ENCODE data around the gene CSF1. TPM values are rescaled to one million over a fixed set of nuclear protein-coding genes. Genes with fewer than 3 reads are reported as not detected.
A peak's percentile ranks its signal among the peaks of the same experiment; 100 is the strongest.

CSF1 gene
- total RNA-seq, 4 donors from 2014 or later = 8.9 to 49.5 (median 26.6) TPM

- H3K27me3 ChIP-seq = no peaks in the 10 kb centered on the region
- H3K4me1 ChIP-seq = peaks cover 0 to 24% (median 0%) of the 10 kb centered on the region in 4 donors
- no peaks in the 10 kb centered on the region for H3K9me3 ChIP-seq
- no peaks in the 10 kb centered on the region for H3K36me3 ChIP-seq
- TF ChIP-seq, protein P1, sequence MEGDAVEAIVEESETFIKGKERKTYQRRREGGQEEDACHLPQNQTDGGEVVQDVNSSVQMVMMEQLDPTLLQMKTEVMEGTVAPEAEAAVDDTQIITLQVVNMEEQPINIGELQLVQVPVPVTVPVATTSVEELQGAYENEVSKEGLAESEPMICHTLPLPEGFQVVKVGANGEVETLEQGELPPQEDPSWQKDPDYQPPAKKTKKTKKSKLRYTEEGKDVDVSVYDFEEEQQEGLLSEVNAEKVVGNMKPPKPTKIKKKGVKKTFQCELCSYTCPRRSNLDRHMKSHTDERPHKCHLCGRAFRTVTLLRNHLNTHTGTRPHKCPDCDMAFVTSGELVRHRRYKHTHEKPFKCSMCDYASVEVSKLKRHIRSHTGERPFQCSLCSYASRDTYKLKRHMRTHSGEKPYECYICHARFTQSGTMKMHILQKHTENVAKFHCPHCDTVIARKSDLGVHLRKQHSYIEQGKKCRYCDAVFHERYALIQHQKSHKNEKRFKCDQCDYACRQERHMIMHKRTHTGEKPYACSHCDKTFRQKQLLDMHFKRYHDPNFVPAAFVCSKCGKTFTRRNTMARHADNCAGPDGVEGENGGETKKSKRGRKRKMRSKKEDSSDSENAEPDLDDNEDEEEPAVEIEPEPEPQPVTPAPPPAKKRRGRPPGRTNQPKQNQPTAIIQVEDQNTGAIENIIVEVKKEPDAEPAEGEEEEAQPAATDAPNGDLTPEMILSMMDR (IDR thresholded peaks at IDR 0.05) = peak in 1 of 6 experiments; percentile 13
- no peak for TF ChIP-seq POLR2A (IDR thresholded peaks at IDR 0.05)
- no peak for DNase-seq
- no peak overlapping the region for H3K4me3 ChIP-seq
- peak overlapping the region in 3 of 4 donors; percentile 3 to 38 (median 28) for H3K27ac ChIP-seq
Observed at GRCh38 chr1:109959974-109960744, 49.5 kb downstream of the CSF1 start.

DNA sequence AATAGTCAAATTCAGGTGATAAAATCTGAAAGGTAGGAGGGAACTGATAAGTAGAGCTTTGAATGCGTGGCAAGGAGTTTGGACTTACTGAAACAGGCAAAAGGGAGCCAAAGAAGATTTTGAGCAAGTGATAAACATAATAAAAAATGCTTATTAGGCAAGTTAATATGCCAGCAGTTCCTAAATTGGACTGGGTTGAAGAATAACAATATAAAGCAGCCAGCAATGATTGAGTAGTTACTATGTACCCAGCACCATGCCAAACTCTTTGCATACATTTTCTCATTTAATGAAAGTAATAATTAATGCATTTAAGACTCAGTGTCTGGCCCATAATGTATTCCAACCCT is 50.1 kb downstream of the CSF1 start:
- no peak for DNase-seq
- no peaks in the 10 kb centered on the region for H3K27me3 ChIP-seq
- H3K4me3 ChIP-seq = no peak overlapping the region
- TF ChIP-seq, protein P1 (IDR thresholded peaks at IDR 0.05) = no peak
- TF ChIP-seq POLR2A (IDR thresholded peaks at IDR 0.05) = no peak
- peak overlapping the region in 1 of 4 donors; percentile 28 for H3K27ac ChIP-seq
- peaks cover 0 to 24% (median 0%) of the 10 kb centered on the region in 4 donors for H3K4me1 ChIP-seq
- H3K36me3 ChIP-seq = no peaks in the 10 kb centered on the region
- H3K9me3 ChIP-seq = no peaks in the 10 kb centered on the region

DNA sequence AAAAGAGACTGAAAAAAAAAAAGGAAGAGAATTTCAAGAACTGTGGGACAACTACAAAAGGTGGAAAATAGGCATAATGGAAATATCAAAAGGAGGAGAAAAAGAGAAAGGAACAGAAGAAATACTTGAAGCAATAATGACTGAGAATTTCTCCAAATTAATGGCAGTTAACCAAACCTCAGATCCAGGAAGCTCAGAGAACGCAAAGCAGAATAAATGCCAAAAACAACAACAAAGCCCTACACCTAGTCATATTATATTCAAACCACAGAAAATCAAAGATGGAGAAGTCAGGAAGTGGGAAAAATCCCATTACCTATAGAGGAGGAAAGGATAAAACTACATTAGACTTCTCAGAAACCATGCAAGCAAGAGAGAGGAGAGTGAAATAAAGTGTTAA is 53.2 kb downstream of the CSF1 start:
- TF ChIP-seq, protein P1 (IDR thresholded peaks at IDR 0.05) = no peak
- TF ChIP-seq POLR2A (IDR thresholded peaks at IDR 0.05) = no peak
- Histone ChIP-seq H3K36me3 (no peaks in the 10 kb centered on the region), H3K4me1 (peaks cover 0 to 24% (median 0%) of the 10 kb centered on the region in 4 donors), H3K9me3 (no peaks in the 10 kb centered on the region), H3K27me3 (no peaks in the 10 kb centered on the region), H3K4me3 (no peak overlapping the region), H3K27ac (no peak overlapping the region)
- no peak for DNase-seq

DNA sequence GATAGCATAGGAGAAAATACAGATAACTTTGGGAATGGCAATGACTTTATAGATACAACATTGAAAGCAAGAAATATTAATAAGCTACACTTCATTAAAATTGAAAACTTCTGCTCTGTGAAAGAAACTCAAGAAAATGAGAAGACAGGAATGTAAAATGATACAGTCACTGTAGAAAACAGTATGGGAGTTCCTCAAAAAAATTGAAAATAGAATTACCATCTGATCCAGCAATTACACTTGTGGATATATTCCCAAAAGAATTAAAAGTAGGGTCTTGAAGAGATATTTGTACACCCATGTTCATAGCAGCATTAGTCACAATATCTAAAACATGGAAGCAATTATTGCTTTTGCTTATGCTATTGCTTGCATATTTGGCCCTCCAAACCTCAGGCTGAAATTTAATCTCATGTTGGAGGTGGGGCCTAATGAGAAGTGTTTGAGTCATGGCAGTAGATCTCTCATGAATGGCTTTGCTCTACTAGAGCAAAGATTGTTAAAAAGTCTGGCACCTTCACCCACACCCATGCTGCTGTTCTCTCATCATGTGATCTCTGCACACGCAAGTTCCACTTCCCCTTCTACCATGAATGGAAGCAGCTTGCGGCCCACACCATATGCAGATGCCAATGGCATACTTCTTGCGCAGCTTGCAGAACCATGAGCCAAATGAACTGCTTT is 58.6 kb downstream of the CSF1 start:
- Histone ChIP-seq H3K4me3 (no peak overlapping the region), H3K36me3 (no peaks in the 10 kb centered on the region), H3K4me1 (no peaks in the 10 kb centered on the region), H3K27me3 (no peaks in the 10 kb centered on the region), H3K9me3 (no peaks in the 10 kb centered on the region), H3K27ac (no peak overlapping the region)
- TF ChIP-seq POLR2A (IDR thresholded peaks at IDR 0.05) = no peak
- TF ChIP-seq, protein P1 (IDR thresholded peaks at IDR 0.05) = no peak
- DNase-seq = no peak

- H3K27me3 ChIP-seq = no peaks in the 10 kb centered on the region
Observed at GRCh38 chr1:109969907-109970306, 59.3 kb downstream of the CSF1 start.

More at GRCh38 chr1:109969907-109970306, 59.3 kb downstream of the CSF1 start:
- no peak overlapping the region for H3K27ac ChIP-seq
- no peaks in the 10 kb centered on the region for H3K4me1 ChIP-seq
- no peaks in the 10 kb centered on the region for H3K36me3 ChIP-seq
- TF ChIP-seq, protein P1 (IDR thresholded peaks at IDR 0.05) = no peak
- TF ChIP-seq POLR2A (IDR thresholded peaks at IDR 0.05) = no peak
- H3K9me3 ChIP-seq = no peaks in the 10 kb centered on the region
- DNase-seq = no peak
- H3K4me3 ChIP-seq = no peak overlapping the region

All from Peyer's patch (tissue), 4 donors.